Measurements from ENCODE around the gene MAPK8. TPM values are rescaled to one million over a fixed set of nuclear protein-coding genes. Genes with fewer than 3 reads are reported as not detected.

MAPK8 gene
- total RNA-seq, result 10 to 100 TPM; 35.3 to 61.9 (median 42.5) TPM

- Histone ChIP-seq H3K36me3 (no peaks in the 10 kb centered on the region), H3K9me3 (no peaks in the 10 kb centered on the region), H3K4me1 (peaks cover 26% of the 10 kb centered on the region), H3K27me3 (no peaks in the 10 kb centered on the region), H3K4me3 (peak within 1 kb of the TSS; percentile 97), H3K27ac (peak within 1 kb of the TSS; percentile 97)
- TF ChIP-seq, protein P1, sequence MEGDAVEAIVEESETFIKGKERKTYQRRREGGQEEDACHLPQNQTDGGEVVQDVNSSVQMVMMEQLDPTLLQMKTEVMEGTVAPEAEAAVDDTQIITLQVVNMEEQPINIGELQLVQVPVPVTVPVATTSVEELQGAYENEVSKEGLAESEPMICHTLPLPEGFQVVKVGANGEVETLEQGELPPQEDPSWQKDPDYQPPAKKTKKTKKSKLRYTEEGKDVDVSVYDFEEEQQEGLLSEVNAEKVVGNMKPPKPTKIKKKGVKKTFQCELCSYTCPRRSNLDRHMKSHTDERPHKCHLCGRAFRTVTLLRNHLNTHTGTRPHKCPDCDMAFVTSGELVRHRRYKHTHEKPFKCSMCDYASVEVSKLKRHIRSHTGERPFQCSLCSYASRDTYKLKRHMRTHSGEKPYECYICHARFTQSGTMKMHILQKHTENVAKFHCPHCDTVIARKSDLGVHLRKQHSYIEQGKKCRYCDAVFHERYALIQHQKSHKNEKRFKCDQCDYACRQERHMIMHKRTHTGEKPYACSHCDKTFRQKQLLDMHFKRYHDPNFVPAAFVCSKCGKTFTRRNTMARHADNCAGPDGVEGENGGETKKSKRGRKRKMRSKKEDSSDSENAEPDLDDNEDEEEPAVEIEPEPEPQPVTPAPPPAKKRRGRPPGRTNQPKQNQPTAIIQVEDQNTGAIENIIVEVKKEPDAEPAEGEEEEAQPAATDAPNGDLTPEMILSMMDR (IDR thresholded peaks at IDR 0.05), result no peak
- TF ChIP-seq POLR2A (IDR thresholded peaks at IDR 0.05), result peak in 1 of 2 donors; percentile 93
- peak; percentile 94 to 95 for DNase-seq (ENCODE audit: low spot score in 2 of 2)
- WGBS, result 5% methylated on average over 16 of the region's 86 CpGs
Measured at GRCh38 chr10:48306265-48306869, at the start of gene MAPK8. Gene MAPK8, plus strand, starts transcription at chr10:48306677. Its CDS starts 94,984 bp downstream, at chr10:48401661.

- TF ChIP-seq, protein P1 (IDR thresholded peaks at IDR 0.05), result no peak
- TF ChIP-seq EP300 (IDR thresholded peaks at IDR 0.05) (no peak), POLR2A (IDR thresholded peaks at IDR 0.05) (no peak), POLR2AphosphoS5 (IDR thresholded peaks at IDR 0.05) (no peak)
- Histone ChIP-seq H3K27me3 (no peaks in the 10 kb centered on the region), H3K4me3 (no peak overlapping the region), H3K4me1 (peaks cover 7% of the 10 kb centered on the region), H3K27ac (no peak overlapping the region), H3K9me3 (no peaks in the 10 kb centered on the region), H3K36me3 (no peaks in the 10 kb centered on the region)
- DNase-seq (ENCODE audit: low spot score in 2 of 2), result no peak
- WGBS, result 92% methylated on average over 3 of the region's 3 CpGs
Measured at GRCh38 chr10:48257407-48257961, 49.0 kb upstream of the MAPK8 start.

DNA sequence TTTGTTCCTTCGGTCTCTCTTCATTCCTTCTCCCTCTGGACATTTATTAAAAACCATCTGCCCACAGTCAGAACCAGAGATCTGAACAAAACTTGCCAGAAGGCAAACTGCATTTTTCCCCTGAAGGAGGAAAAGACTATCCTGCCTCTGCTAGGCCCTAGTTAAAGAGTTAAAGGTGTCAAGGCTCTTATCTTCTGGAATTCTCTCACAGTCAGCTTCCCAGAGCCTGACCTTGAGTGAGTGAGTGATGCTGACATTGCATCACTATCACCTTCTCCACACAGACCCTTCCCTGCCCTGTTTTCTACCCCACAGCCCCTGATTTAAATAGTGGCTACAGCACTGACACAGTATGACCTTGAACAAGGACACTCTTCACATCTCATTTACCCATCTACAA is 48.4 kb upstream of the MAPK8 start:
- no peaks in the 10 kb centered on the region for H3K36me3 ChIP-seq
- no peaks in the 10 kb centered on the region for H3K9me3 ChIP-seq
- peaks cover 7% of the 10 kb centered on the region for H3K4me1 ChIP-seq
- TF ChIP-seq, protein P1 (IDR thresholded peaks at IDR 0.05), result no peak
- TF ChIP-seq POLR2A (IDR thresholded peaks at IDR 0.05), result no peak
- TF ChIP-seq POLR2AphosphoS5 (IDR thresholded peaks at IDR 0.05), result no peak
- no peak for TF ChIP-seq EP300 (IDR thresholded peaks at IDR 0.05)
- 56% methylated on average over 1 of the region's 1 CpG for WGBS
- no peak overlapping the region for H3K4me3 ChIP-seq
- no peak for DNase-seq (ENCODE audit: low spot score in 2 of 2)
- no peaks in the 10 kb centered on the region for H3K27me3 ChIP-seq
- H3K27ac ChIP-seq, result no peak overlapping the region

- 79% methylated on average over 4 of the region's 4 CpGs for WGBS
- DNase-seq (ENCODE audit: low spot score in 2 of 2), result no peak
- TF ChIP-seq POLR2AphosphoS5 (IDR thresholded peaks at IDR 0.05) (no peak), POLR2A (IDR thresholded peaks at IDR 0.05) (no peak), EP300 (IDR thresholded peaks at IDR 0.05) (no peak)
- TF ChIP-seq, protein P1 (IDR thresholded peaks at IDR 0.05), result no peak
Measured at GRCh38 chr10:48266528-48266927, 39.9 kb upstream of the MAPK8 start.

DNA sequence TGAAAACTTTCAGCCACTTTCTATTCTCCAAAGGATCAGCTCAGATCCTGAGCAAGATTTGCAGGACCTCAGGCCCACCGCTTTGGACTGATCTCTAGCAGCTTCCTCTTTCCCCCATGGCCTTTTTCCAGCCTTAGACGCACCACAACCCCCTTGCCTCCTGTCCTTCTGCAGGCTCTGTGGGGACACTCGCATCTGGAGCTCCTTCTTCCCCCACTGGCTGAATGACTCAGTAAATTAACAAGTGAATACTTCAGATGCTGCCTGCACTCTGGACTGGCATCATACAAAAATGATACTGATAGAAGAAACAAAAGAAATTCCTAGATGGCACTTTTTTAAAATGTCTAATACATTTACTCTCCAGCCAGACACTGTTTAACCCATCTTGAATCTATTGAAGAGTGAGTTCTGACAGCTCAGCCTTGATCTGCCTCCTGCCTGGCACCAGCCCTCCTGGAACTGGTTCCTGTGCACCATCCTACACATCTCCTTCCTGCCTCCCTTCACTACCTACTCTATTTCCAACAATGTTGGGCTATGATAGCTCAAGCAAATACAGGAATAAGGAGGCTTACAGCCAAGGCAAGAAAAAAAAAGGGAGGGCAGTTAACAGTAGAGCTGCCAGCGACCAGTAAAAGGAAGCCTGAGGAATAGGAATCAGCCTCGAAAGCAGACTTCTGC is 35.3 kb upstream of the MAPK8 start:
- Histone ChIP-seq H3K36me3 (no peaks in the 10 kb centered on the region), H3K9me3 (no peaks in the 10 kb centered on the region), H3K4me1 (no peaks in the 10 kb centered on the region), H3K4me3 (no peak overlapping the region), H3K27ac (no peak overlapping the region), H3K27me3 (no peaks in the 10 kb centered on the region)
- TF ChIP-seq EP300 (IDR thresholded peaks at IDR 0.05), result no peak
- TF ChIP-seq, protein P1 (IDR thresholded peaks at IDR 0.05), result no peak
- TF ChIP-seq POLR2AphosphoS5 (IDR thresholded peaks at IDR 0.05), result no peak
- no peak for TF ChIP-seq POLR2A (IDR thresholded peaks at IDR 0.05)
- WGBS, result 58% methylated on average over 5 of the region's 5 CpGs
- no peak for DNase-seq (ENCODE audit: low spot score in 2 of 2)

More at GRCh38 chr10:48266528-48266927, 39.9 kb upstream of the MAPK8 start:
- Histone ChIP-seq H3K4me1 (no peaks in the 10 kb centered on the region), H3K27ac (no peak overlapping the region), H3K27me3 (no peaks in the 10 kb centered on the region), H3K36me3 (no peaks in the 10 kb centered on the region), H3K9me3 (no peaks in the 10 kb centered on the region), H3K4me3 (no peak overlapping the region)

Data from suprapubic skin (tissue), 4 donors.